Hematopoietic multipotent progenitor cell (in vitro differentiated cells): Measurements from ENCODE around the gene ITPR1. TPM values are rescaled to one million over a fixed set of nuclear protein-coding genes. Genes with fewer than 3 reads are reported as not detected.
A peak's percentile ranks its signal among the peaks of the same experiment; 100 is the strongest.

ENCODE experiments used
- DNase-seq, 3 donors: peaks; one replicate each; pipeline ENCODE4 v3.0.0-alpha.2; 2011 to 2015; ENCODE audit warnings: low read depth in 2 of 3, low spot score in 2 of 3
- total RNA-seq: library from RNA; depleted of rRNA; stranded (reverse); fragments of >200 nt; gene quantifications from one replicate; pipeline ENCODE4 v1.2.3, GENCODE V29; 2012

The ITPR1 gene
- total RNA-seq, 1 donor: 166 TPM

DNA sequence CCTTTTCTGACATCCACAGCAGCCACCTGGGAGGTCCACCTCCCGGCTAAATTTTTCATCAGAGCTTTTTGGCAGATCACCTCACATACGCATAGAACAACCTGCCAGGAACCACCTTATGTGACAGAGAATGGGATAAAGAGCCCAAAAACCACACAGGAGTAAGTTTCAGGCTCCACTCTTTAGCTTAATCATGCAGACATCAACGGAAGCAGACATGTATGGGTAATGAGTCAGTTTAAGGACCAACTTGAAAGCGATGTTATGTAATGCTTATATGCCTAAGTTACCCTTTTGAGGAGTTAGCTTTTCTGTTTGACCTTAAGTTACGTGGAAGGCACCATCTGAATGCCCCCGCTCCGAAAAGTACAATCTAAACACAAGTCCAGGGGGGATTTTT is 302.8 kb downstream of the ITPR1 start:
- no peak for DNase-seq

DNA sequence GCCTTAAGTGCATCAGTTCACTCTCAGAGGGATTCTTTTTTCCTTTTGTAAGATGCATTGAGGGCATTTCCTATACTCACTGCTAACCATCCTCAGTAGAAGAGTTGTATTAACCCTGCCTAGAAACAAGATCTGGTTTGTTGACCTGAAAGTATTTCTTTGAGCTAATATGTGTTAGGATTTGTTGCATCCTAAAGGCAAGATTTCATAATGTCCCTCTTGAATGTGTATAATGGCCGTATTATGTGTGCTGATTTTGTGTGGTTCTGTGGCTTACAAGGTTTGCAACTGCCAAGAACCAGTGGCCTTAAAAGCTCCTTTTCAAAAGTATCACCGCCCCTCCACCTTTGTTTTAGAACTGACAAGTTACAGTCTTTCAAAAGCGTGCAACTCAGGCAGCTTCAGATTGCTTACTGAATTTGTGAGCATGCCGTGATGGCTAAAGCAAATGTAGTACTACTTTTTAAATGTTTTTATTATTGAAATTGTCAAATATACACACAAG is 304.1 kb downstream of the ITPR1 start:
- DNase-seq: peak in 1 of 3 donors; percentile 52

DNA sequence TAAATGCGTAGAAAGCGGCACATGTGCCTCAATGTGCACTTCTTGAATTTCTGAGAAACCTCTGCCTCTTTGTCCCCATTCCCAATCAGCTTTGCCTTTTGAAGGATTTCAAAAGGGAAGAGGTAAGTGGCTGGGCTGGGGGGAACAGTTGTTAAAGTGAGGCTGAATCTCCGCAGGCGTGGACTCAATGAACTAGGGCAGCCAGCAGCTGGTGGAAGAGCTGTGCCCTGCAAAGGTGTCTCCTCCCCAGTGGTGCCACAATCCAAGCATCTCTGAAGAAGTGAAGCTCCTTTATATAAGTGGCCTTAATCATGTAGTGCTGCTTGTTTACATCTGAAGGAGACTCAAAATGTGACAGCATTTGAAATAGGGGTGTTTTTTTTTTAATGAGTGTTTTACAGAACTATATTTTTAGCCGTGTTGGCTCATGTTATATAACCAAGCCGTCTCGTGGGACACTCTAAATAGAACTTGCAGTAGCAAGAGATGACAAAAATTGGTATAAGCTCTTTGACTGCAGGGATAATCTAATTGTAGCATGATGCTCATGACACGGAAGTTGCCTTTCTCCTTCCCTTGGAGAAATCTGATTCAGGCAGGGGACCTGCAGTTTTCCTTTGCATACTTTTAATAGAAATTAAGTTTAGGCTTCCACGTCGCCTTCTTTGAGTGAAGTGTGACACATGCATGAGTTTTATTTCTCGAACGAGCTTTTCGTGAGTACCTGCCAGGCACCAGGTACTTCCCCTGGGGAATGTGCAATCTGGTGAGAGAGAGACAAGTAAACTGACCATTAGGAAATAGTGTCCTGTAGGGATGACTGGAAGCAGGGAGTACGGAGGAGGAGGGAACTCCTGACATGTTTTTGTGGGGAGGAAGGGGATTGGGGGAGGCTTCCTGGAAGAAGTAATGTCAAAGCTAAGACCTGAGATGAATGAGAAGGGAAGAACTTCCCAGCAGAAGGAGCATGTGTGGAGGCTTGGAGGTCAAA is 306.4 kb downstream of the ITPR1 start:
- DNase-seq: no peak

DNA sequence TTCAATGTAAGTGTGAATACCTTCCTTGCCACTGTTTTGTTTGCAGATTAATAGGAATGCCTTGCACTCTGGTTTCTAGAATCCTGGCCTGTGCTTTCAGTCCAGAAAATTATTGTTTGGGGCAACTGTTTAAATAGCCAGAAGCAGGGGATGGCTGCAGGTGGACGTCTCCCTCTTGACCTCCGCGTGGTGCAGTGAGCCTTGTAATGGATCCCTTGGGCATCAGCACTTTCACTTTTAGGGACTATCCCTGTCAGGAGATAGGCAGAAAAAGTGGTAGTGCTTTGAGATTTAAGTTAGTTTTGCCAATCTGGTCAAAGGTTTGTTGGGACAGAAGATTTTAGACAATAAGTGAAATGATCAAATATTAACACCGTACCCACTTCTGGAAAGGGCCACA is 307.4 kb downstream of the ITPR1 start:
- DNase-seq: no peak

DNA sequence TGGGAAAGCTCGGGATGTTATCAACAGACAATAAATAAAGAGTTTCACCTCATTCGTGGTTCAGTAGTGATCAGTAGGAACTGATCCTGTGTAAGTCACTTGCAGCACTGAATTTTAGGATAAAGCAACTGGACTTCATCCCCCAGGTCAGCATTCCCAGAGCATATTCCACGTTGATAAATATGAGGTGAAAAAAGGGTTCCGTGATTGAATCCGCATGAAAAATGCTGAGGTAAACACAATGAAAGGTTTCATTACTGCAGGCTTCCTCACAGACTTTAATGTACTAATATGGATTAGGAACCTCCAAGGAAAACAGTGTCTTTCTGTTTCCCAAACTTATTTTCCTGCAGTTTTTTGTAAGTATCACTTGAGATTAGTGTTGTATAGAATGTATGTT is 308.7 kb downstream of the ITPR1 start:
- DNase-seq: no peak

DNA sequence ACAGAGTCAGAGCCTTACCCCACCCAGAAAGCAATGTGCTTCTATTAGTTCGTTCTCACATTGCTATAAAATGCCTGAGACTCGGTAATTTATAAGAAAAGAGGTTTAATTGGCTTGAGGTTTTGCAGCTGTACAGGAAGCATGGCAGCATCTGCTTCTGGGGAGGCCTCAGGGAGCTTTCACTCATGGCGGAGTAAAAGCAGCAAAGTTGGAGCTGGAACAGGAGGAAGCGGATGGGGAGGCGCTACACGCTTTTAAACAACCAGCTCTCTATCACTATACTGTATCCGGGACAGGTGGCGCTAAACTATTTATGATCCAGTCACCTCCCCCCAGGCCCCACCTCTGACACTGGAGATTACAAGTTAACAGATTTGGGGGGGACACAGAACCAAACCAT is 309.8 kb downstream of the ITPR1 start:
- no peak for DNase-seq

DNA sequence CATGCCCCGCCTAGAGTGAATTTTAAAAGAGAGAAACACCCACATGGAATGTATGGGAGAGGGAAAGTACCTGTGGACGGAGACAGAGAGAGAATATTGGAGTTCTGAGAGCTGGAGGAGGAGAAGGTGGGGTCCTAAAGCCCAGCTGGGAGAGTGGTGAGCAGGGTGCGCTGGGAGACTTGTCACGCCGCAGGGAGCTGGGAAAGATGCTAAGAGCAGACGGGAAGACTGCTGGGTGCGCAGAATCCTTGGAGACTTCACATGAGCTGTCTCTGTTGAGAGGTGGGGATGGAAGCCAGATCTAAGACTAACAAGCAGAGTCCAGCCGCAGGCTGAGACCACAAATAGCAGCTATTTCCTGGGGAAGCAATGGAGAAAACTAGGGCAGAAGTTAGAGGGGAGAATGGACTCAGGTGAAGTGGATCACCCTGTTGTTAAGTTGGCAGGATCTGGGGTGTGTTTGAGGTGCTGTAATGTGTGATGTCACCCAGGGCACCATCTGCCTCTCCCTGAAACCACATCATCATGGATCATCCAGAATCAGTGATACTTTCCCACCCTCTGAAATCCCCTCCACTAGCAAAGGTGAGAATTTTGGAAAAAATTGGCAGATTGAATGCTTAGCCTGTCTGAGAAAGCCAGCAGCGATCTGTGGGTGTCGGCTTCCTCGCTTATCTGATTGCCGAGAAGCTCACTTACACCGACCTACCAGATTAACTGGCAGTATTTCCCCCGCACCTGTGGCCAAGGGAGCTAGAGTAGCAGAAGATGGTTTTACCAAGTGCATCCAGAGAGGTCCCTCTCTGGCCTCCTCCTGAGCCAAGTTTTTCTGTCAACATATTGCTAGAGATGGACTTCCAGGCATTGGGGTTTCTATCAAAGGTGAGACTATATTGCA is 311.3 kb downstream of the ITPR1 start:
- no peak for DNase-seq

DNA sequence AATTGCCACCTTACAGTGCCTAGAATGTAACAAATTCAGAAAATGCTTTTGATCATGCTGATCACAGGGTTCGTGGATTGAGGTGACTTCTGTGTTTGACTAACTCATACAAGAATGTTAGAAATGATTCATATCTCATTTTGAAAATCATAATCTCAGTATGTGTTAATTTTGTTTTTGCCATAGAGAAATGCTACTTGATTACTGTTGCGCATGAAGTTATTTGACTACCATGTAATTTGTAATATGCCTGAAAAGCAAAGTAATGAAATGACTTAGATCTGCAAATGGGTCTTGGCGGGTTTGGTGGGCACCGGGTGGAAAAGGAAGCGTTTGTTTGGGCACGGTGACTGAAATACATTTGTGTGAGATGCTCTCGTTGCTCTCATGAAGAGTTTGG is 312.5 kb downstream of the ITPR1 start:
- no peak for DNase-seq

DNA sequence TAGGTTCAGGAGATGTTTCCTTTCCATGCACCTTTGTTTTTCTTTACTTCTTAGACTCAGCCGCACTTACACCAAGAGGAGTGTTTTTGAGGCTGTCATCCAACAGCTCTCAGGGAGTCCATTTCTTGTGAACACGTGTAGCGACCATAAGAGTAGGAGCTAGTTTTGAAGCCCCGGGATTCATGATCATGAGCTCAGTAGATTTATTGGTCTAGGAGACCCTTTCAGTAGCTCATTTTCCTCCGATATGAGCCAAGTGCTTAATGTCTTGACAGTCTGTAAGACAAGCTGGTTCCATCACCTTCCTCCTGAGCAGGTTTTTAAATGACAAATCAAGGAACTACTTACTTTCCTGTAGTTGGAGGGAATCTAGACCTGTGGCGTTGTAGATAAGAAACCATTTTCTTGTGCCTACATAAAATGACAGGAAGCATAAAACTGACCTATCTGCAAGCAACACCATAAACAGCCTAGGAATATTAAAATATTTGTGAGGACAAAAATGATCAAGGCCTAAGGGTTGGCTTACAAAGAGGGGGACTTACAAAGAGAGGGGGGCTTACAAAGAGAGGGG is 313.5 kb downstream of the ITPR1 start:
- no peak for DNase-seq

DNA sequence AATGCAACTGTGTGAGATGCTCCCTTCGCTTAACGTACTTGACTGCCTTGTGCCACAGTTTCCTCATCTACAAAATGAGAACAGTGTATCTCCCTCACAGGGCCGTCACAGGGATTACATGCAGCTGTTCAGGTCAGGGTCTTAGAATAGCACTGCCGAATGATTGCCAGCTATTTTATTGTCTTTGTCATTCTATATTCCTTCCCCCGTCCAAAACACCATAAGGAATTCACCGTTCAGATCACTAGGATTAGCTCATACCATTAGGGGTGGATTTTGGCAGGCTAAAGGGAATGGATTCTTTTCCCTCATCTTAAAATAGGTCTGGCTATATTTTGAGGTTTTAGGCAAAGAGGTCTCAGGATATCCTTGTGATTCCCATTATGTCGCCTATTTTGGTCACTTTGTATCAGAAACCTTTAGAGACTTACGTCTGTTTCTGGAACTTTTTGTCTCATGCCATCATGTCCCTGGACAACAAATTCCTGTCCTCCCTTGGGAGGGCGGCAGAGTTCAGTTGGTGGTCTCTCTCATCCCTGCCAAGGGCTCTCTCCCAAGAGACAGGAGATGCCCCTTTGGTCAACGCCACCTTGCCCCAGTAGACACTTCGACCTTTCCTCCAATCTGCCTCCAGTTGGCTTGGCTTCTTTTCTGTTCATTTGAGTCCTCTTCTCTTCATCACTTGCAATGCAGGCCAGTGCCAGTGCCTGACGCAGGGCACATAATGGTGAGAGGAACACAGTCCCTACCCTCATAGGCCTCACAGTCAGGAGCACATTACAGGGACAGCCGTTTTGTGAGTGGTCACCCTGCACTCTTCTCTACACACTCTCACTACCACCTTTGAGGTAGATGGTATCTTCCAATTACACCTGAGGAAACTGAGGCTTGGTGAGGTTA is 314.5 kb downstream of the ITPR1 start:
- no peak for DNase-seq

DNA sequence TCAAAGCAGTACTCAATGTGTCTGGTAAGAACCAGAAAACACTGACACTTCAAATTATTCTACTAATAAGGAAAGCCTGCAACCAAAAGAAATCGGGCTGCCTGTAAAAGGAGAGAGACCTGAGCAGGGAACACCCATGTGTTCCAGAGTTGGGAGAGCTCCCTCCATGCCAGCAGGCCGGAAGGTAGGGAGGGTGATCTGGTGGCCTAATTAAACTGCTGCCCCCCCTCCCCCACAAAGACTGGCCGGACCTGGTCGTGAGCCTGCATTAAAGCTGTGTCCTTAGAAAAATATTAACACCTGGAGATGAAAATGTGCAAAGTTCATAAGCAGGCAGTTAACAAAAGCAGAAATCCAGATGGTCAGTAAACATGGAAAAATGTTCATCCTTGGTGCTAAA is 315.5 kb downstream of the ITPR1 start:
- DNase-seq: no peak

DNA sequence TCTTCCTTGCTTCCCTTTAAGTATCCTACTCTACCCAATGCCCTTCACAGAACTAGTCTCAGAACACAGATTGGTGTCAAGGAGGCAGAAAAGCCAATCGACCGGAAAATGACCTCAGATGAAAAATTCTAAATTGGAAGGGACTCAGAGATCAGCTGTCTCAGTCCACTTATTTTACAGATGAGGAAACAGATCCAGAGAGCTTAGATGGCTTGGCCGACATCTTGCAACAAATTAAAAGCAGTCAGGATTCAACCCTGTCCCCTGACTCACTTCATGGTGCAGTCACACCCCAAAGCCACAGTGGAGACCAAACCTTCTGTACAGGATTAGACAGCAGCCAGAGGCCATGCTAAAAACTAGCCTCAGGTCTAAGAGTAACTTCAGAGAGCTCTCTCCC is 316.8 kb downstream of the ITPR1 start:
- DNase-seq: no peak

DNA sequence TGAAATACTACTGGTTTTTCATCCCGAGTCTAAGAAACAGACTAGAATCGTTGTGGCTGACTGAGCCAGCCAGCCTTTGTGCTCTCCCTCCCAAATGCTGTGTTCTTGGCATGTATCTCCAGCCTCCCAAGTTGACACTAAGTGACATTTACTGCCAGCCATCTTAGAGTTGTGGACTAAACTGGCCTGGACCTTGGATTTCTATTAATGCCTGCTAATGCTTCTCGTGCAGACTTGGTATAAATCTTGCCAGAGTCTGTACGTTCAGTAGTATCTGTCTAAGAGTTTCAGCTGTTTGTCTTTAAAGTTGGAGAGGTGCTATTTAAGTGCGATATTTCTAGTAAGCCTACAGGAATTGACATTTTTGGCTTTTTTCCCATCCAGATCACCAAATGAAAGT is 319.4 kb downstream of the ITPR1 start:
- no peak for DNase-seq

DNA sequence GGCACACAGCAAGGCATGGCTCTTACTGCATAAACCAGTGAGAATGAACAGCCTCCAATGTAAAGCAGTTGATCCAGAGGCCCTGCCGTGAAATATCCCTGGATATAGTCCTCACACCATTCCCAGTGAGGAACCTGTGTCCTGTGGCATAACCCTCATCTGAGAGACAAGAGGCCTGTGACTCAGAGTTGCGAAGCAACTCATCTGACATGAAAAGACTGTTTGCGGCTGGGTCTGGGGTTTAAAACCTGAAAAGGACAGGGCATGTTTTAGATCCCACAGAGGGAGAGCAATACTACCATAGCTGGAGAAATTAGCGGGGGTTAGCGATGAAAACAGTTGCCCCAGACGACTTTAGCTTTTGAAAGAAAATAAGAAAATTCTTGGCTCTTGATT is 320.8 kb downstream of the ITPR1 start:
- DNase-seq: no peak

DNA sequence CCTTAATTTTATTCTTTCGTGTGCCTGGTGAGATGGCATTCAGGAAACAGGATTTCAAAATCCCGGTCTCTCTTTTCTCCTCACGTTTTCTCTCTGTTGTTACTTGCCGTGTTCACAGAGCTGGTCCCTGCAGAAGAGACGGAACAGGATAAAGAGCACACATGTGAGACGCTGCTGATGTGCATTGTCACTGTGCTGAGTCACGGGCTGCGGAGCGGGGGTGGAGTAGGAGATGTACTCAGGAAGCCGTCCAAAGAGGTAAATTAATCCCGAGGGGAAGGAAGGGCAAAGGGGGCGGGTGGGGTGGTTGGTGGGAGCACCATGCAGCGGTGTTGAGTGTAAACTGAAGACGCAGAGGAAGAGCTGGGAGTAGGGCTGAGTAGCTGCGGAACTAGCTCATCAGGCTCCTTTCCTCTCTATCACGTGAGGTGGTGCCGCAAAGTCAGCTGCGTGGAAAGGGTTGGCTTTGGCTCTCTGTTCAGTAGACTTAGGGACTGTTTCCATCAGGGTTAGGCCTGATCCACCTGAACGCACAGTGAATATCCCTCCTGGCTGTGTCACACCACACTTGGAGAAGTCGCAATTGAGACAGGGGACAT is 321.3 kb downstream of the ITPR1 start:
- DNase-seq: peak in 2 of 3 donors; percentile 40 to 42

DNA sequence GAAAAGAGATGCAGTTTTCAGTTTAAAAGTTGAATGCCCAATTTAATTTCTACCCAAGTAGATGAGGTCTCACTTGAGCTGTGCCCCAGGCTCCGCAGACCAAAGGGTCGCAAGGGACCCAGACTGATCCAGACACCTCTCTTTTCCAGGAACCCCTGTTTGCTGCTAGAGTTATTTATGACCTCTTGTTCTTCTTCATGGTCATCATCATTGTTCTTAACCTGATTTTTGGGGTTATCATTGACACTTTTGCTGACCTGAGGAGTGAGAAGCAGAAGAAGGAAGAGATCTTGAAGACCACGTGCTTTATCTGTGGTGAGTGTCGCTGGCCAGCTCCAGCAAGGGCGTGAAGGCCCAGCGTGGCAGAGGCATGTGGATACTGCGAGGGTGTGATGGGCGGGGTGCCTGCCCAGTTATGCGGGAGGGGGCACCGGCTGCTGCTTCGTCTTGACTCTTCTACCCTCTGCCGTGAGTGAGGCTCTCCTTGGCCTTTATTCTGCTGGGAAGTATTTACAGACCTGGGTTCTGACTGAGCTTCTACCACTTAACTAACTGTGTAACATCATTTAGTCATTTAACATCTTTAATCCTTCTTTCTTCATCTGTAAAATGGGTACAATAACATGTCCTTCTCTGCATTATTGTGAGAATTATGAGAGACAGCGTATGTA is 321.9 kb downstream of the ITPR1 start:
- no peak for DNase-seq

DNA sequence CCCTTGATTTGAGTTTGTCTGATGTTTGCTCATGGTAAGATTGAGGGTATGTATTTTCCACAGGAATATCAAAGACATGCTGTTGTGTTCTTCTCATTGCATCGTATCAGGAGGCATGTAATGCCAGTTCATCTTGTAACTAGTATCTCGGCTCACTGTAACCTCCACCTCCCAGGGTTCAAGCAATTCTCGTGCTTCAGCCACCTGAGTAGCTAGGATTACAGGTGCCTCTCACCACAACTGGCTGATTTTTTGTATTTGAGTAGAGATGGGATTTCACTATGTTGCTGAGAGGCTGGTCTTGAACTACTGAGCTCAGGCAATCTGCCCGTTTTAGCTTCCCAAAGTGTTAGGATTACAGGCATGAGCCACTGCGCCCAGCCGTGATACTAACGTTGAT is 323.2 kb downstream of the ITPR1 start:
- DNase-seq: no peak

DNA sequence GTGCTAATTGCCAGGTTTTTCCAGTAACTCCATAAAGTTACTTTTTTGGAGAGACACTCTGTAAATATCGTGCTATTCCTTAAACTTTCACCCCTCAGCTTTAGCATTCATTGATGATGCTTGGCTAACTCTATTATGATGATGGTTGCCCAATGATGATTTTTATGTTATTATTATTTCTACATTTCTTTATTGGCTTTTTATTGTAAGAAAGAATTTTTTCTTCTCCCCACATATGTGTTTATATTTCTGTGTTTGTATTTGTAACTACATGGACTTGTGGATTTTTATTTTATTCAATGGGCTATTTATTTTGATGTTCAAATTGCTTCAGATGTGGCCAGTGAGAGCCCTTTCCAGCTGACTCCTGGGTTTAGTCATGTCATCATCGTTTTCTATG is 323.6 kb downstream of the ITPR1 start:
- no peak for DNase-seq

DNA sequence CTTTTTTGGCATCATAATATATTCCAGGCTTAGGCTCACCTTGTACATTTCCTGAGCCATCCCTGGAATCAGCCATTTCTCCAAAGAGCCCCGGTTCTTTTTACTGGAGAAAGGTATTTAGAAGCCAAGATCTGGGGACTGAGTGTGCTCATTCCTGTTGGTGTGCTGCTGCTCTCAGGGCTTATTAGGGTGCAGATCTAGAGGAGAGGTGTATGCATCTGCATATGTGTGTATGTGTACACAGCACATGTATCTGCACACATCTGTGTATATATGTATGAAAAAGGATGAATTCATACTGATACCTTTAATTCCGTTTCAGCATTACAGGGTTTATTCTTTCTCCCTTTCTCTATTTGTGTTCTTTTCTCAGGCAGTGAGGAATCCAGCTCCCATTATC is 324.0 kb downstream of the ITPR1 start:
- DNase-seq: no peak
